HG02938 (cell line): ENCODE data around the gene USP6.
"Not testable (repeated sequence)": the region's sequence is repeated elsewhere in the genome, so short reads cannot be mapped to it uniquely, and the experiment has no call there.

Experiments
- ATAC-seq: cut with Tn5 transposase; IDR thresholded peaks from one replicate; pipeline ENCODE4 v1.9.1; 2021; ENCODE audit warnings: mild to moderate bottlenecking, moderate library complexity; ENCODE audit not compliant: unreplicated experiment

USP6 gene

DNA sequence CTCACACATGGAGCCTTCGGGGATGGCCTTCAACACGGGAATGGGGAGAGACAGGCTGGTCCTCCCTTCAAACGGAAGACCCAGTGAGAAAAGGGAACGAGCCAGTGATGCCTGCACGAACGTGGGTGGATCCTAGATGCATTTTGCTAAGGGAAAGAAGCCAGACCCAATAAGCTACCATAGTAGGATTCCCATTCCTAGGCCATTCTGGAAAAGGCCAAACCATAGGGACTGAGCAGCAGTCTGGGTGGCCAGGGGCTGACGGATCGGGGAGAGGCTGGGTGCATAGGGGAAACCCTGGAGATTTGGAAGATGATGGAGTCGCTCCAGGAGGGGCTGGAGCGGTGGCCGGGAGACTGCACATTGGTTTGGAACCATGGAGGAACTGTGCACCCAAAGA is 18.7 kb downstream of the USP6 start:
- not testable (repeated sequence) for ATAC-seq

- ATAC-seq: not testable (repeated sequence)
These were observed 19.4 kb downstream of the USP6 start for GRCh38 chr17:5135131-5135712.

DNA sequence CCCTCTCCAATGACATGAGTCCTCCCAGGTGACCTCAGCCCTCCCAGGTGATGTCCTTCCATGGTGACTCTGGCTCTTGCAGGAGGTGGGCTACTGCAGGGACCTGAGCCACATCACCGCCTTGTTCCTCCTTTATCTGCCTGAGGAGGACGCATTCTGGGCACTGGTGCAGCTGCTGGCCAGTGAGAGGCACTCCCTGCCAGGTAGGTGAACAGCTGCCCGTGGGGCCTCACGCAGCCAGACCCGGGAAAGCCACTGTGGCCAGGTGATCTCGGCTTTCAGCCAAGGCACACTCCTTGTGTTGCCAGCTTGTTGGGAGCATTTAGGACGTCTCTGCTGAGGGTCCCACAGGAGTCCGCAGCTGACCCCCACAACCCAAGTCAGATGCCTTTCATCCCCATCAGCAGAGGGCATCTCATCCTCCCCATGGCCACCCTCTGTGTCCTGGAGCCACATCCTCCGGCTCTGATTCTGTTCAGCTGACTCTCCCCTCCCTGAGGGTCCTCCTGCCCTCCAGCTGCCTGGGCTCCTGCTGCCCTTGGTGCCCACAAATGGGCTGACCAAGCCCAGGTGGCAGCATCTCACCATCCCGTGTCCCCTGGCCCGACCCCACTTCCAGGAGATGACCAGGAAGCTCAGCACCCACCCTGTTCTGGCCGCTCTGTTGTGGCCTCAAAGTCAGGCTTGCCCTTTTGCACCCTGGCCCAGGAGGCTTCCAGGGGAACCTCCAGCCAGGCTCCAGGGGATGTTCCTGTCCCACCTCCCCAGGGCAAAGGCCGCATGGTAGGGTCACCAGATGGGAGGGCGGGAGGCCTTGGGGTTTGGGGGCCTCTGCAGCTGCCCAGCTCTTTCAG is 20.1 kb downstream of the USP6 start:
- ATAC-seq: no peak

DNA sequence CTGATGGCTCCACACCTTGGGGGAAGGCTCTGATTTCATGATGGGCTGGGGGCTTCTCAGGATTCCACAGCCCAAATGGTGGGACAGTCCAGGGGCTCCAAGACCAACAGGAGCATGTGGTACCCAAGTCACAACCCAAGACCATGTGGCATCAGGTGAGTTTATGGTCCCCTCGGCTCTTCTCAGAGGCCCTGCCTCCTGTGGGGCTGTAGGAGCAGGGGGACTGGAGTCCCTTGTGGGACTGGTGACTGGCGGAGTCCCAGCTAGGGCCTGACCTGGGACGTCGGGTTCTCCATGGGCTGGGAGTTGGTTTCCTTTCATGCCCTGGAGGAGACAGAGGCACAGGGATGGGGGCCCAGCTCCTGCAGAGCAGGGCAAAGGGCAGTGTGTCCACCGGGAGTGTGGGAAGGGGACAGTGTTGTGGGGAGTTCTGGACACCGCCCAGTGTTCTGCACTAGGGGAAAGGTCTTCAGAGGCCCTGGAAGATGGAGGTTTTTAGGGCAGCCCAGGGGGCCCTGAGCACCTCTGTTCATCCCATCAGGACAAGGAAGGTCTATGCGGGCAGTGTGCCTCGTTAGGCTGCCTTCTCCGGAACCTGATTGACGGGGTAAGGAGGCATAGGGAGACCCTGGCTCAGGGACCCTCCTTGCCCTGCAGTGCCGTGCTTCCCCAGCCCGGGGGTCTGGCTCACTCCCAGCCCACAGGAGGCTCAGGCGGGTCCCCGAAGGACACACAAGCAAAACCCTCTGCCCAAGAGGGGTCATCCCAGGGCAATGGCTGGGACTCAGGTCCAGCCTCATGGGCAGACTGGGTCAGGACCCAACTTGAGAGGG is 21.0 kb downstream of the USP6 start:
- not testable (repeated sequence) for ATAC-seq

DNA sequence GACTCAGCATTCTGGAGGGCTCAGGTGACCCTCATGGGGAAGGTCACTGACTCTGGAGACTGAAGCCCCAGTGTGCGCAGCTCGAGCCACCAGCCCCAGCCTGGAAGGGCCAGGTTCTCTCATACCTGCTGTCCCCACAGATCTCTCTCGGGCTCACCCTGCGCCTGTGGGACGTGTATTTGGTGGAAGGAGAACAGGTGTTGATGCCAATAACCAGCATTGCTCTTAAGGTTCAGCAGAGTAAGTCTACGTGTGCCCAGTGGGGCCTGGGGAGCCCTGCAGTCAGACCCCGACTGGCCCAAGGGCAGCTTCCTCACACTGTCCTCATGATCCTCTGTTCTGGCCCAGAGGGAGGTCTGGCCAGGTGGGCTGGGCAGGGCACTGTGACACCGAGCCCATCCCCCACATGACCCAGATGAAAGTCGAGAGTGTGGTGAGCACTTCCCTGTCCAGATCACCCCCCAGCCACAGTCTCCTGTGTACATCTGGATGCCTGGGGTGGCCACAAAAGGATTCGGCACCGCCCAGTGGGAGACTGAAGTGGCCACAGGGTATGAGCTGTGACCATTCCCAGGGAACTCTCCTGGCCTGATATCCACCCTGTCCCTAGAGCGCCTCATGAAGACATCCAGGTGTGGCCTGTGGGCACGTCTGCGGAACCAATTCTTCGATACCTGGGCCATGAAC is 21.8 kb downstream of the USP6 start:
- not testable (repeated sequence) for ATAC-seq

- ATAC-seq: not testable (repeated sequence)
These were observed 22.3 kb downstream of the USP6 start for GRCh38 chr17:5138198-5138544.

GRCh38 chr17:5138616-5139457 is 23.0 kb downstream of the USP6 start:
- no peak for ATAC-seq

GRCh38 chr17:5139458-5139732 is 23.6 kb downstream of the USP6 start:
- ATAC-seq: no peak

GRCh38 chr17:5142877-5143276 is 27.0 kb downstream of the USP6 start:
- ATAC-seq: not testable (repeated sequence)

DNA sequence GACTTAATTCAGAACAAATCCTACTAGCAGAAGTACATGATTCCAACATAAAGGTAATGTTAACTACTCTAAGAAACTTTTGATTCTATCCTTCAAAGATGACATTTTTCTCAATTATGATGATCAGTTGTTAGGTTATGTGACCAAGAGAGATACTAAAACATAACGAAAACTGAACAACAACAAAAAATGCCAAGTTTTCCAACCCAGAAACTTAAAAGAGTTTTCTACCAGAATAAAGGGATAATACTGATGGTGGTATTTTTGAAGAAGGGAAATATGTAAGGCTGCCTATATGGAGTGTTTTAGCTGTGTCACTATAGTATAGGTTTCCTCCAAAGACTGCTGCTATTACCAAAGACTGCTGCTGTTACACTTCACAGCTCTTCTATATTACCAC is 30.3 kb downstream of the USP6 start:
- ATAC-seq: not testable (repeated sequence)

GRCh38 chr17:5160702-5161101 is 44.9 kb downstream of the USP6 start:
- not testable (repeated sequence) for ATAC-seq

GRCh38 chr17:5161793-5162192 is 46.0 kb downstream of the USP6 start:
- not testable (repeated sequence) for ATAC-seq

DNA sequence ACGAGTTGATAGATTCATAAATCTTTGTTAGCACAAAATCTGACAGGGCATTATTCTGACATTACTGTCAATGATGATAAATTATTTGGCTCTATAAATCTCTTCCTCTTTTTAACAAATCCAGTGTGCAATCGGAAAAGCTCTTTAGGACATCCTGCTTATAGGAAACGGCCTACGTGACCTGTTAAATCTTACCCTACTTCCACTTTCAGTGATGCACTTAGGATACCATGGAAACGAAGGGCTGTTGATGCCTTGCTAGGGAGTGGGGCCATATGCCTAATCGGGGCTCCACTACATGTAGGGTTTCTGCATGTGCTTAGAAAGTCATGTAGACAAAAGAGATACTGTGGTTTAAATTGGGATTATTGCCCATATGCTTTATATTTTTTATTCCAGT is 48.6 kb downstream of the USP6 start:
- no peak for ATAC-seq

DNA sequence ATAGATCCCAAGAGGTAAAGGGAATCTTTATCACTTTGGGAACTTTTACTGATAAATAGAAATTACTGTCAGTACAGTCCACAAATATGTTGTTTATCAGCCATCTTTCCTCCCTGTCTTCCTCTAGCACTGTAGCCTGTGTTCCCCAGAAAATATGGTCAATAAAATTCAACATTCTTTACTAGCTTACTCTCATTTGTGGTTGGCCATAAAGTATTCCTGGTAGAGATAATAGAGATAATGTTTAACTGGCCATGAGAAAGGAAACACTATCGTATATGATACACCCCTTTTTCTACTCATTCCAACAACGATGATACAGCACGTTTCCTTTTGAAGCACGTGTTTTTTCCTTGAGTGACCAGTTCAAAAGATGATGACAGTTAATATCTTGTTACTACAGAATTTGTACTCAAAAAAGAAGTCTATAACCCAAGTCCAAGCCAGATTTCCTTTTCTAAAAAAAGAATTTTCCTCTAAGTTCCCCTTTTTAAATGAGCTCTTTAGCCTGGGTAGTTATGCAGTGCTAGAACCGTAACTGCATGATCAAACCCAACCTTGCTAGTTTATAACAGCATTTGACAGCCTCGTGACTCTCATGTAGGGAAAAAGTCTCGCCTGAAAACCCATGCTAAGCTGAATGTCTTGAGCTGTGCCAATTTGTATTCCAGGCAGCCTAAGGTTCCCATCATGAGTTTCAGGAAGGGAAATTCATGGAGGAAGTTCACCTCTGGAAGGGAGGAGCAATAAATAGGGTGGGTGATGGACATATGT is 50.1 kb downstream of the USP6 start:
- ATAC-seq: not testable (repeated sequence)

- ATAC-seq: not testable (repeated sequence)
These were observed 59.2 kb downstream of the USP6 start for GRCh38 chr17:5175027-5175426.

- ATAC-seq: no peak
These were observed 63.2 kb downstream of the USP6 start for GRCh38 chr17:5179003-5179402.

GRCh38 chr17:5181509-5182305 is 65.9 kb downstream of the USP6 start:
- ATAC-seq: no peak

GRCh38 chr17:5182597-5183409 is 67.0 kb downstream of the USP6 start:
- ATAC-seq: no peak
